ENCODE results near the gene GIGYF2. TPM values are rescaled to one million over a fixed set of nuclear protein-coding genes. Genes with fewer than 3 reads are reported as not detected.

GIGYF2 gene
- polyA plus RNA-seq, 1 donor (not counting 4 experiments of a cell fraction or from before 2014, with no cell fraction given): 35.5 TPM

DNA sequence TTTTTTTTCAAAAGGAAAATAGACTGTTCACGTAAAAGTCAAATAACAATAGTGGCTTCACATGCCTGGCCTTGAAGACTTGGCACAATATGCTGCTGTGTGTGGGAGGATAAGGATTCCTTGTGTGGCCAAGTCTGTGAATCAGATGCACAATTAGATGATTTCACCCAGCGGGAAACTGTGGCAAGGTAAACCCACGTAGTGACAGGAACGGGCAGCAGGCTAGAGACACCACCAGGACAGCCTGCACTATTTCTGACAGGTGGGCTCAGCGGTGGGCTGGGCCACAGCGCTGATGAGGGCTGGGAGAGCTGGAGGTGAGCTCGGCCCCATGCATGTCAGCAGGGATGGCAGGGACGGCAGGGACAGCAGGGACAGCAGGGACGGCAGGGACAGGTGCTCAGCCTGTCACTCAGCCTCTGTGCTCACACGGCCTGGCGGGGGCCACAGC is 194.5 kb downstream of the GIGYF2 start:
- Histone ChIP-seq H3K27me3 (ENCODE audit: control insufficient read depth, extremely low read depth, insufficient read depth, low read length) (peaks cover 5% of the 10 kb centered on the region), H4K20me1 (ENCODE audit: control insufficient read depth, extremely low read depth, insufficient read depth, low read length) (no peaks in the 10 kb centered on the region), H3K9me3 (ENCODE audit: control insufficient read depth, low read depth, low read length) (no peaks in the 10 kb centered on the region), H3K4me1 (ENCODE audit: control insufficient read depth, extremely low read depth, insufficient read depth, low read length) (peaks cover 5% of the 10 kb centered on the region), H3K9ac (ENCODE audit: control insufficient read depth, extremely low read depth, insufficient read depth, low read length) (no peak overlapping the region), H3K4me2 (ENCODE audit: control insufficient read depth, extremely low read depth, insufficient read depth, low read depth, low read length) (no peak overlapping the region), H3K27ac (ENCODE audit: control insufficient read depth, insufficient read depth, low read length) (no peak overlapping the region), H3K9me1 (ENCODE audit: control insufficient read depth, extremely low read depth, insufficient read depth, low read length) (no peaks in the 10 kb centered on the region), H3K36me3 (ENCODE audit: control insufficient read depth in 2 of 2, extremely low read depth in 1 of 2, insufficient read depth in 2 of 2, low read length in 2 of 2) (no peaks in the 10 kb centered on the region), H3K4me3 (ENCODE audit: control insufficient read depth in 2 of 3, extremely low read depth in 1 of 3, insufficient read depth in 2 of 3, low read depth in 1 of 3, low read length in 3 of 3) (no peak overlapping the region), H3K79me2 (ENCODE audit: control insufficient read depth, insufficient read depth, low read length) (no peaks in the 10 kb centered on the region), H2AFZ (ENCODE audit: control insufficient read depth, low read length) (no peak overlapping the region)
- dilution Hi-C loops (cut with MboI; ENCODE audit: extremely low pct_ligation_motif_present, low sequenced_read_pairs): no loop called here
- DNase-seq (ENCODE audit: low read depth, low spot score): no peak
- no peak for FAIRE-seq
- no peak for TF ChIP-seq EZH2 (IDR thresholded peaks at IDR 0.05; ENCODE audit: low read length)

DNA sequence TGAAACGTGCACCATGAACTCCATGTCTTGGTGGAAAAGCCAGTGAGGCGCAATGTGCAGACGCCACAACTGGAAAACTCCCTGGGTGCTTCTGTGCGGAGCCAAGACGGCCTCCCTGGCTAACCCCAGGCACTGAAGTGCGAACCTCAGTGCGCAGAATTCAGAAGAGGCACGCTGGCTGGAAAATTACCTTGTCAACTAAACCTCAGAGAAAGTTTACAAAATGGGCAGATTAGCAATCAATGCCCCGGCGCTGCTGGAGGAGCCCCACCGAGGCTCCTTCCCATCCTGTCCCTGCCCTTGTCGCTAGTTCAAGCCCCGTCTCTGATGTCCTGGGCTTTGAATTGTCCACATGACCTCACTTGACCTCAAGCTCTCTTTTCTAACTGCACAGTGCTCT is 195.1 kb downstream of the GIGYF2 start:
- no peaks in the 10 kb centered on the region for H3K36me3 ChIP-seq (ENCODE audit: control insufficient read depth in 2 of 2, extremely low read depth in 1 of 2, insufficient read depth in 2 of 2, low read length in 2 of 2)
- no peak overlapping the region for H2AFZ ChIP-seq (ENCODE audit: control insufficient read depth, low read length)
- no peak overlapping the region for H3K27ac ChIP-seq (ENCODE audit: control insufficient read depth, insufficient read depth, low read length)
- no peaks in the 10 kb centered on the region for H3K79me2 ChIP-seq (ENCODE audit: control insufficient read depth, insufficient read depth, low read length)
- dilution Hi-C loops (cut with MboI; ENCODE audit: extremely low pct_ligation_motif_present, low sequenced_read_pairs): no loop called here
- no peaks in the 10 kb centered on the region for H3K9me1 ChIP-seq (ENCODE audit: control insufficient read depth, extremely low read depth, insufficient read depth, low read length)
- H3K4me2 ChIP-seq (ENCODE audit: control insufficient read depth, extremely low read depth, insufficient read depth, low read depth, low read length): no peak overlapping the region
- peaks cover 5% of the 10 kb centered on the region for H3K4me1 ChIP-seq (ENCODE audit: control insufficient read depth, extremely low read depth, insufficient read depth, low read length)
- peaks cover 1% of the 10 kb centered on the region for H3K27me3 ChIP-seq (ENCODE audit: control insufficient read depth, extremely low read depth, insufficient read depth, low read length)
- no peaks in the 10 kb centered on the region for H3K9me3 ChIP-seq (ENCODE audit: control insufficient read depth, low read depth, low read length)
- TF ChIP-seq CTCF (optimal IDR thresholded peaks at IDR 0.05 in 1 of 3, IDR thresholded peaks at IDR 0.05 in 1 of 3, conservative IDR thresholded peaks at IDR 0.05 in 1 of 3; ENCODE audit: extremely low read depth in 1 of 3, insufficient read depth in 2 of 3, low read length in 3 of 3): no peak
- no peak for TF ChIP-seq EZH2 (IDR thresholded peaks at IDR 0.05; ENCODE audit: low read length)
- FAIRE-seq: no peak
- no peak overlapping the region for H3K4me3 ChIP-seq (ENCODE audit: control insufficient read depth in 2 of 3, extremely low read depth in 1 of 3, insufficient read depth in 2 of 3, low read depth in 1 of 3, low read length in 3 of 3)
- no peak overlapping the region for H3K9ac ChIP-seq (ENCODE audit: control insufficient read depth, extremely low read depth, insufficient read depth, low read length)
- no peak for DNase-seq (ENCODE audit: low read depth, low spot score)
- H4K20me1 ChIP-seq (ENCODE audit: control insufficient read depth, extremely low read depth, insufficient read depth, low read length): no peaks in the 10 kb centered on the region

DNA sequence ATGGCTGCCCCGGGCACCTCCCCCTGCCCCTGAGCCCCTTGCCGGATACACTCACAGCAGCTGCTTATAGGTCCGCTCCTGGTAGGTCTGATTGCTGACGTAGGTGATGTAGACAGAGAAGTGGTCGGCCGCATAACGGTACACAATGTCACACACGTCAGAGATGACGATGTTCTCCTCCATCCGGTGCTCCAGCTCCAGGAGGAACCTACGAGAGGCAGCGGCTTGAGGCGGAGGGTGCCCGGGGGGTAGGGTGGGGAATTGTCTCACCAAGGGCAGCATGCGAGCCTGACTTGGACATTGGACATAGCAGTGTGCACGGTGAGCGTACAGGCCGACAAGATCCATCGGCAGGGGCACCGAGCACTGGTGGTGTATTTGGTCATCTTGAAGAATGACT is 195.7 kb downstream of the GIGYF2 start:
- no peak for DNase-seq (ENCODE audit: low read depth, low spot score)
- dilution Hi-C loops (cut with MboI; ENCODE audit: extremely low pct_ligation_motif_present, low sequenced_read_pairs): no loop called here

More for the DNA sequence above, 195.7 kb downstream of the GIGYF2 start:
- peaks cover 5% of the 10 kb centered on the region for H3K4me1 ChIP-seq (ENCODE audit: control insufficient read depth, extremely low read depth, insufficient read depth, low read length)
- no peak overlapping the region for H3K27ac ChIP-seq (ENCODE audit: control insufficient read depth, insufficient read depth, low read length)
- no peak overlapping the region for H2AFZ ChIP-seq (ENCODE audit: control insufficient read depth, low read length)
- no peak overlapping the region for H3K4me2 ChIP-seq (ENCODE audit: control insufficient read depth, extremely low read depth, insufficient read depth, low read depth, low read length)
- no peaks in the 10 kb centered on the region for H3K9me3 ChIP-seq (ENCODE audit: control insufficient read depth, low read depth, low read length)
- no peaks in the 10 kb centered on the region for H4K20me1 ChIP-seq (ENCODE audit: control insufficient read depth, extremely low read depth, insufficient read depth, low read length)
- no peaks in the 10 kb centered on the region for H3K9me1 ChIP-seq (ENCODE audit: control insufficient read depth, extremely low read depth, insufficient read depth, low read length)
- no peaks in the 10 kb centered on the region for H3K79me2 ChIP-seq (ENCODE audit: control insufficient read depth, insufficient read depth, low read length)
- TF ChIP-seq CTCF (optimal IDR thresholded peaks at IDR 0.05 in 1 of 3, IDR thresholded peaks at IDR 0.05 in 1 of 3, conservative IDR thresholded peaks at IDR 0.05 in 1 of 3; ENCODE audit: extremely low read depth in 1 of 3, insufficient read depth in 2 of 3, low read length in 3 of 3) (no peak), EZH2 (IDR thresholded peaks at IDR 0.05; ENCODE audit: low read length) (no peak)
- no peak overlapping the region for H3K4me3 ChIP-seq (ENCODE audit: control insufficient read depth in 2 of 3, extremely low read depth in 1 of 3, insufficient read depth in 2 of 3, low read depth in 1 of 3, low read length in 3 of 3)
- H3K27me3 ChIP-seq (ENCODE audit: control insufficient read depth, extremely low read depth, insufficient read depth, low read length): no peaks in the 10 kb centered on the region
- no peaks in the 10 kb centered on the region for H3K36me3 ChIP-seq (ENCODE audit: control insufficient read depth in 2 of 2, extremely low read depth in 1 of 2, insufficient read depth in 2 of 2, low read length in 2 of 2)
- H3K9ac ChIP-seq (ENCODE audit: control insufficient read depth, extremely low read depth, insufficient read depth, low read length): no peak overlapping the region
- no peak for FAIRE-seq
